WI38 (cell line): ENCODE data around the gene MATR3.

Source experiments
- H3K4me3 ChIP-seq: 2 replicates; pipeline ENCODE4 v1.5.1; 2011; ENCODE audit warnings: low read depth, mild to moderate bottlenecking, control low read depth, low read length
- TF ChIP-seq, protein P1 (sequence below): IDR thresholded peaks from 2 replicates; pipeline ENCODE4 v1.5.1; 2012; ENCODE audit warnings: low read depth, mild to moderate bottlenecking, control low read depth, low read length

Gene MATR3

DNA sequence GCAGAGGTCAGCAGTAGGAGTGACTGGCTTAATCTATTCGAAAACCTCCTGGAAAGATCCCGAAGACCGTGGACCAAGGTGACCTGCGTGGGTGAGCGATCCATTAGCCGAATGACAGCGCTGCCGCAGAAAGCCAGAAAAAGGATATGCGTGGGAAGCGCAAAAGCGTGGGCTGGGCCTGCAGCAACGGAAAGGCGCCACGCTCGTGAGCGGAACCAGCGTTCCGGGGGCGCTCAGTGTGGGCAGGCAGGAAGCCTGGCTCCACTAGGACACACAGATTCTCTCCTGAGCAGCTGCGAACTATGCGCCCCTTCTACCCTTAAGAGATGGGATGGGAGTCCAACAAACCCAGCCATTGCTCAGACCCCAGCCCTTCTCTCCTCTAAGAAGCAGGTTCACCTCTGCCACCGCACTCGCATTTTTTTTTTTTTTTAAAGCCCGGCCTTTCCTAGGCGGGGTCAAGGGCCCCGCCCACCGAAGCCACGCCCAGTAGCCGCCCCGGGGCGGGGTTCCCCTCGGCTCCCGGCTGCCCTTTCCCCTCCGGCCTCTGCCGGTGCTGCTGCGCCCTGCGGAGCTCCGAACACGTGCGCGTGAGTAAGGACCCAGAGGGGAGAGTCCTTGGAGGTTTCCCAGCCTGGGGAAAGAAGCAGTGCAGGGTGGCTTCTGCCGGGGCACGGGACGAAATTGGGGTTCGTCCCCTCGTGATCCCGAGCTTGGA is 19.8 kb upstream of the MATR3 start:
- TF ChIP-seq, protein P1, sequence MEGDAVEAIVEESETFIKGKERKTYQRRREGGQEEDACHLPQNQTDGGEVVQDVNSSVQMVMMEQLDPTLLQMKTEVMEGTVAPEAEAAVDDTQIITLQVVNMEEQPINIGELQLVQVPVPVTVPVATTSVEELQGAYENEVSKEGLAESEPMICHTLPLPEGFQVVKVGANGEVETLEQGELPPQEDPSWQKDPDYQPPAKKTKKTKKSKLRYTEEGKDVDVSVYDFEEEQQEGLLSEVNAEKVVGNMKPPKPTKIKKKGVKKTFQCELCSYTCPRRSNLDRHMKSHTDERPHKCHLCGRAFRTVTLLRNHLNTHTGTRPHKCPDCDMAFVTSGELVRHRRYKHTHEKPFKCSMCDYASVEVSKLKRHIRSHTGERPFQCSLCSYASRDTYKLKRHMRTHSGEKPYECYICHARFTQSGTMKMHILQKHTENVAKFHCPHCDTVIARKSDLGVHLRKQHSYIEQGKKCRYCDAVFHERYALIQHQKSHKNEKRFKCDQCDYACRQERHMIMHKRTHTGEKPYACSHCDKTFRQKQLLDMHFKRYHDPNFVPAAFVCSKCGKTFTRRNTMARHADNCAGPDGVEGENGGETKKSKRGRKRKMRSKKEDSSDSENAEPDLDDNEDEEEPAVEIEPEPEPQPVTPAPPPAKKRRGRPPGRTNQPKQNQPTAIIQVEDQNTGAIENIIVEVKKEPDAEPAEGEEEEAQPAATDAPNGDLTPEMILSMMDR = no peak
- peak overlapping the region; percentile 67 for H3K4me3 ChIP-seq

DNA sequence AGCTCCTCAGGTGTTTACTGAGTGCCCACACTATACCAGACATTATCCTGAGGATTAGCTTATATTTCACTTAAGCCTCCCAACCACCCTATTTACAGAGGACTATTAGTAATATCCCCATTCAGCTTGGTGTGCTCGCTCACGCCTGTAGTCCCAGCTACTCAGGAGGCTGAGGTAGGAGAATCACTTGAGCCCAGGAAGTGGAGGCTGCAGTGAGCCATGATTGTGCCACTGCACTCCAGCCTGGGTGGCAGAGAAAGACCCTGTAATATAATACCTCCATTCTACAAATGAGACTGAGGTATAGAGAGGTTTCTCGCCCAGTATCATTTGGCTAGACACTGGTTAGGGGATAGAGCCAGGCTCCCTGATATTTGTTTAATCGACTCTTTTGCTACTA is 18.0 kb upstream of the MATR3 start:
- no peak overlapping the region; the same call in 1 of the 2 replicates for H3K4me3 ChIP-seq
- TF ChIP-seq, protein P1 = no peak

- TF ChIP-seq, protein P1 = no peak
These were observed 17.6 kb upstream of the MATR3 start for GRCh38 chr5:139275956-139276355.

DNA sequence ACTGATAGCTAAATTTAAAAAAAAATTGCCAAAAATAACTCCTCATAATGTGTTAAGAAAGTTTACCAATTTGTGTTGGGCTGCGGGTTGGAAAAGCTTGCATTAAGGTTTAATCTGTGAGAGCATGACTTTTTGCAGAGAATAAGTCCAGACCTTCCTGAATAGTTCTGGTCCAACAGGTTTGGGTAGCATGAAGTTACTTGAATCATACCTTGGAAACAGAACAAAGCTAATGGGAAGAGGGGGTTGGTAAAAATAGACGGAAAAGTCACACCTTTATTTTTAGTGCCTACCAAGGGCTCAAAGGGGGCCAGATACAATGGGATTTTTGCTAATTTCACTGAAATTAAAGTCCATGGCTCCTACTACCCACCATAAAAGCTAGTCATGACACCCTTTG is 17.1 kb upstream of the MATR3 start:
- H3K4me3 ChIP-seq = no peak overlapping the region
- TF ChIP-seq, protein P1 = no peak

More at GRCh38 chr5:139275956-139276355, 17.6 kb upstream of the MATR3 start:
- H3K4me3 ChIP-seq = 0 out of 2 replicates have a peak overlapping the region, but pooled peaks have one; percentile 8

DNA sequence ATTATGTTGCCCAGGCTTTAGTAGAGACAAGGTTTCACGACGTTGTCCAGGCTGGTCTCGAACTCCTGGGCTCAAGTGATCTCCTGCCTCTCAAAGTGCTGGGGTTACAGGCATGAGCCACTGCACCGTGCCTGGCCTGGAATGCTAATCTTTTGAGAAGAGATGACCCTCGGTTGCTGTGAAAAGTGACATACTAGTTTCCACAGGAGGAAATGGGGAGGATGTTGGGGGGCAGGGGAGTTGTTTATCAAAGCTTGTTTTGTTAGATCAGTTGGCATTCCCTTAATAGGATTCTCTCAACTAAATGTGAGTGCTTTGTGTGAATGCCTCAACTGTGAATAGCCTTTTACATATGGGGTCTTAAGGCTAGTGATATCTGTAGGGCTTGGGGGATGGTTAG is 16.4 kb upstream of the MATR3 start:
- TF ChIP-seq, protein P1 = no peak
- H3K4me3 ChIP-seq = no peak overlapping the region

DNA sequence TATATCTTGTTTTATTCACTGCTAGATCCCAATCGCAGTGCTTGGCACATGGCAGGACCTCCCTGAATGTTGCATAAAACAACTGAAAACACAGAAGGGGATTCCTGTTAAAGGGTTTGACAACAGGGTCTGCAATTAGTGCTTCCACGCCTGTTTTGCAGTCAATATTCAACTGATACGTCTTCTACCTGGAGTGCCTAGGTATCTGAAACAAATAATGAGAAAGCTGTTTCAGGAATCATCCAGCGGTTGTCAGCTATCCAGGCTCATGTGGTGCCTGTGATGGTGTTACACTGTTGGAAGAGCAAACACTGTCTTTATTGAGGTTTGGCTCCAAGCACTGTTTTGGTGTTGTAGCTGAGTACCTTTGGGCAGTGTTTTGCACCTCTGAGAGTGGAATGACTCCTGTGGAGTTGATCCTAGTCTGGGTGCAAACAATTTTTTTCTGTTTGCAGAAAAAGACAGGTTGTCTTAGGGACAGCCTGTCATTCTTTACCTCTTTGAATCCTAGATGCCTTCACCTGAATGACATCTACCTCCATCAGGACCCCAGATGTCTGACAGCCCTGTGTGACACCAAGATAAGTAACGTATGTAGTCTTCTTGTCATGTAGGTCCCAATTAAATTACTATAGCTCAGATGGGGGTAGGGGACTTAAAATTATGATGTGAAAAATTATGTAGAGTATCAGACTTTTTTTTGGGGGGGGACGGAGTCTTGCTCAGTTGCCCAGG is 14.8 kb upstream of the MATR3 start:
- TF ChIP-seq, protein P1 = no peak
- no peak overlapping the region for H3K4me3 ChIP-seq

DNA sequence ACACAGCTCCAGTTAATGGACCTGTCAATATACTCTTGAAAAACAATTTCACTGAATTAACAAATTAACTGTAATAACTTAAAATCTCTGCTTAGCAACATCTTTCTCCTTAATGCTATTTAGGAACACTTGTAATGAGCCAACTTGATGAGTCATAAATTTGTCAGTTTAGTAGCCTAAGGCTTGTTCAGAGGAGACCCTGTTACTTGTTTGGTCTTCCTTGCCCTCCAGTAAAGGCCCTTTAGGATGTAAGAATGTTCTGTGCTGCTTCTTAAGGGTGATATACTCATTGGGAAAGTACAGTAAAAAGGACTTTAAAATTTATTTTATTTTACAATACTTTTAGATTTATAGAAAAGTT is 11.4 kb upstream of the MATR3 start:
- H3K4me3 ChIP-seq = no peak overlapping the region
- TF ChIP-seq, protein P1 = no peak
